HG03097 (cell line): ENCODE measurements around the gene ETS1.
"Not testable (repeated sequence)": the region's sequence is repeated elsewhere in the genome, so short reads cannot be mapped to it uniquely, and the experiment has no call there.

Experiments
- ATAC-seq: cut with Tn5 transposase; IDR thresholded peaks from one replicate; pipeline ENCODE4 v1.9.1; 2021; ENCODE audit not compliant: unreplicated experiment, low FRiP score

The ETS1 gene

DNA sequence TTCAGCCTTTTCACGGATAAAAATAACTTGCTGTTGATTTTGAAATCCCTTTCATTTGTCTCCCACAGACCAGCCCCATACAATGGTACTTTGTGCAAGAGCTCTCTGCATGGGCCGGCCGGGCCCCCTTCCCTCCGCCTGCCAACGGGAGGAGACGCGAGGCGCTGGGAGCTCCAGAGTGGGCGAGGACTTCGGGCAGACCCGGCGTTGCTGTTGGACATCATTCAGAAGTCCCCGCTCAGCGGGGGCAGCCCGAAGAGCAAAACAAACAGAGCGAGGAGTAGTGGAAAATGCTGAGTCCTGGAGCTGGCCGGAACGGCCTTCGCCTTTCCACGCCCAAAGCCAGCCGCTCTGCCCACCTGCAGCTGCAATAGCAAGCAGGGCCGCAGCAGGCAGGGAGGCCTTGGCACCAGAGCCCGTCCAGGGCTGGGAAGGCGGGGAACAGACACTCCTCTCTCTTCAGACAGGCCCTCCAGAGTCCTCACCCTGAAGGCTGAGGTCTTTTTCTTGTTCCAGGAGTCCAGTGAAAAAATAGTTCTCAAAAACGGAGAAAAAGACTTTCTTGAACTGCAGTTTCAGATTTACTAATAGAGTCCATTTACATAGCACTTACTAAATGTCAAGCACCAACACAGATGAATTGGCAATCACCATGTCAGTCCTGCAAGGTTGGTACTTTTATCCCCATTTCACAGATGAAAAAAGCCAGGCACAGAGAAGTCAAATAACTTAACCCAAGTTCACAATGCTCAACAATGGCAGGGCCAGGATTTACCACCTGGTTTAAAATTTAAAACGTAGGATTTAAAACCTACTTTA lies 135.5 kb downstream of the ETS1 start:
- ATAC-seq = no peak

DNA sequence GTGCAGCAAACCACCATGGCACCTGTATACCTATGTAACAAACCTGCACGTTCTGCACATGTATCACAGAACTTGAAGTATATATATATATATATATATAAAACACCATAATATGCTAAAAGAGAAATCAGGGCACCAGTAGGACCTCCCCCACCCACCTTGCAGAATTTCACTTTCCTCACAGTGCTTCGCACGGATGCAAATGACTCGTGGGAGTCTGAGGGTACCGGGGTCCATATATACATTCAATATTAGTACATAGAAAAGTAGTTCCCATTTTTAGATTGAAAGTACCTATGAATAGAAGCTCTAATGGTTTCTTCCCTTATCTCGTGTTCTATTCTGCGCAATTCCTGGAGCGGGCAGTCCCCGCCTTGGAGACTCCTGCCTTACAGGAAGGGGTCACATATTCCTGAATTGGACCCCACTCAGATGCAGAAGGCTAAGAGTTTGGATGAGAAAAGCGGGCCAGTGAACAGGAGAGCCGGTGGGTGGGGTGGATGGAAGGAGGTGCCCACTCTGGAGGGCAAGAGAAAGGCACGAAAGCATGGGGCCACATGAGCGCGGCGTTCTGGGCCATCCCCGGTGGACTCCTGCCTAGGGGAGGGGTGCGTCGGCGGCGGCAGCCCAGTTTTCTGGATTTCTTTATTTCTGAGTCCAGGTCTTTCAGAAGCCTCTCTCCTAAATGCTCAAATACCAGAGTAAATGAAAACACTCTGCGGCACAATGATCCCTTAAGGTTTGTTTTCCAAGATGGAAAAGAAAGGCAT lies 136.3 kb downstream of the ETS1 start:
- ATAC-seq = no peak

DNA sequence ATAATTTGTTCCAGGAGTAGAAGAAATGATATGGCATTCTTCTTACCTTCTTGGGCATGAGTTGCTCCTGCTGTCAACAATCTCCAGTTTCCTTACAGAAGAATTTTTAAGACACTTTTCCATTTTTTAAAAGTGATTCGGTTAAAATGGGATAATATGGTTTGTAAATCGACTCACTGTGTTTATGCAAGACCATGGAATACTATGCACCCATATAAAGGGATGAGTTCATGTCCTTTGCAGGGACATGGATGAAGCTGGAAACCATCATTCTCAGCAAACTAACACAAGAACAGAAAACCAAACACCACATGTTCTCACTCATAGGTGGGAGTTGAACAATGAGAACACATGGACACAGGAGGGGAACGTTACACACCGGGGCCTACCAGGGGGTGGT lies 136.9 kb downstream of the ETS1 start:
- ATAC-seq = not testable (repeated sequence)

- ATAC-seq = no peak
These were observed 138.2 kb downstream of the ETS1 start for GRCh38 chr11:128448981-128449713.

DNA sequence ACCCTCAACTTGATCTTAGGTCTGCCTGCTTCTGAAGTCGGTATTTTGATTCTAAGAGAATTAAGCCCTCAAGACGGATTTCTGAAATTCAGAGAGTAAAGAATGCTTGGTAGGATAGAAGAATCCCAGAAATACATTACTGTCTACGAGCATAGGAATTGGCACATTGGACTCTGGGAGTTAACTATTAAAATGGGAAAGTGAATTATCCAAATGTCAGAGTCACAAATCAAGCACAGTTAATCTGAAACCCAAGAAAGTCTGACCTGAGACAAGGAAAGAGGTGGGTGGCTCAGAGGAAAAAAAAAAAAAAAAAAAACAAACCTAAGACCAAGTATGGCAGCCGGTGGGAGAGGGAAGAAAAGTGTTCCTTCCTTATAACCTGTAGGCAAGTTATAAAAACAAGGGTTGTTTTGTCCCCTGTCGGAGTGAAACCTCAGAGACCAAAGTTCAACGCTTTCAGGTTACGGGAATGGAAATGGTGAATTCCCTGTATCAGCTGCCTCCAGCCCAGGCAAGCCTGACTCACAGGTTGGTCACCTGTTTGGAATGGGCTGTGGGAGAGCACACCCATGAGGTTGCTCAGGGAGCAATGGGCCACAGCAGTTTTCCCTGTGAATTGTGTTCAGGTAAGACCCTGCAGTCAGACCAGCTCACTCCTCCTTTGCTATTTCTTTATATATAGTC lies 139.0 kb downstream of the ETS1 start:
- ATAC-seq = no peak

DNA sequence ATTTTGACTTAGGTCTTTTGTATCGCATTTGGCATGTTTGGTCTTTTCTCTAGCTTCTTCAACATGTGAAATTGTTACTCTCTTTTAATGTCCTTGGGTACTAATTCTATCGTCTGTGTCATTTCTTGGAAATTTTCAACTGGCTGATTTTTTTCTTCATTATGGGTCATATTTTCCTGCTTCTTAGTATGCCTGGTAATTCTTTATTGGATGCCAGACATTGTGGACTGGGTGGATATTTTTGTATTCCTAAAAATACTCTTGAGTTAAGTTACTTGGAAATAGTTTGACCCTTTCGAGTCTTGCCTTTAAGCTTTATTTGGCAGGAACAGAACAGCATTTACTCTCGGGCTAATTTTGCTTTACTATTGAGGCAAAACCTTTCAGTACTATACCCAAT lies 140.1 kb downstream of the ETS1 start:
- ATAC-seq = no peak

GRCh38 chr11:128445921-128446320 lies 141.4 kb downstream of the ETS1 start:
- not testable (repeated sequence) for ATAC-seq

DNA sequence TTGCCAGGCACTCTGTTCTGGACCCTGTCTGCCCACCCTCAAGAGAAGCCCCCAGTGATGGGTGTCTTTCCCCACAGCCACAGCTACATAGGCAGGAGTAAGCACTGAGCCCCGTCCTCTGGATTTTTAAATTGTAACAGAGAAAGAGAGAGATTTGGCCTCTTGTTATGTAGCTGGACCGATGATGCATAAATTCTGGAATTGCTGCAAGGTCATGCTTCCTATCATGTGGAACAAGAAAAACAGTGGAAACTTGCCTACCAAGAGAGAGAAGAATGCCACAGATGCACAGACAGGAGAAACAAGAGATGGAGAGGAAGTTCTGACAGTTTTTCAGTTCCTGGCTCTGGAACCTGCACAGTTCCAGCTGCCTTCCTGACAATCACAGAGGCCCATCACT lies 150.2 kb downstream of the ETS1 start:
- ATAC-seq = no peak

GRCh38 chr11:128434818-128435217 lies 152.5 kb downstream of the ETS1 start:
- ATAC-seq = no peak

DNA sequence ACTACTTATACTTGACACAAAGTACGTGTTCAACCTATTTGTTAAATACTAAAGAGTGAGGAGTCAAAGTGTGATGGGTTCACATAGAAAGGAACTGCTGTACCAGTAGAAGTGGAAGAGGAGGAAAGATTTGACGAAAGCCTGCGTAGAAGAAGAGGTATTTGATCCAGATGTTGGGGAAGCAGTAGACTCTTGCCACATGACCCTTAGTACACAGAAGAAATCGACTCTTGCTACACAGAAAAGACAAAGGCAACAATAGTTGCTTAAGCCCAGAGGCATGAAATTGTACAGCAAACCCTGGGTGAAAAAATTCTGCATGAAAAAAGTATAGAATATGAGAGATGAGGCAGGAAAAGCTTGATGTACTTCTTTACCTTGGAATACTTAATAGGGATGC lies 152.9 kb downstream of the ETS1 start:
- no peak for ATAC-seq

GRCh38 chr11:128432926-128433325 lies 154.4 kb downstream of the ETS1 start:
- ATAC-seq = no peak

GRCh38 chr11:128431931-128432330 lies 155.4 kb downstream of the ETS1 start:
- ATAC-seq = no peak

DNA sequence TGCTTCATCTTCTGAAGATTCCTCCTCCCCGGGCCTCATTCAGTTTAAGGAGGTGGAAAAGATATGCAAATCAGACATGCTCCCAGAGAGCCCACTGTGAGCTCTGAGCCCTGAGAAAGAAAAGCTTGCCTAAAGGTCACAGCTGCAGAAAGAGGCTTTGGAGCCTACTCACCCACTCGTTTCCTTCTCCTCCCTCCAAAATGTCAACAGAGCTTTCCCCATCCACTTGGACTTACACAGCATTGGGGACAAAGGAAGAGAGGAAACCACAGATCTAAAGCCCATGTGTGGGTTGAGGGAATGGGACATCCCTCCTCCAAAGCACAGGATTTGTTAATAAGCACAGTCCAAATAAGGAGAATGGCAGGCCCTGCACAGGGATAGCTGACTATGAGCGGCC lies 158.4 kb downstream of the ETS1 start:
- no peak for ATAC-seq

- ATAC-seq = no peak
These were observed 162.5 kb downstream of the ETS1 start for GRCh38 chr11:128424851-128425285.

GRCh38 chr11:128424271-128424711 lies 163.1 kb downstream of the ETS1 start:
- no peak for ATAC-seq

- no peak for ATAC-seq
These were observed 164.6 kb downstream of the ETS1 start for GRCh38 chr11:128422576-128423370.

DNA sequence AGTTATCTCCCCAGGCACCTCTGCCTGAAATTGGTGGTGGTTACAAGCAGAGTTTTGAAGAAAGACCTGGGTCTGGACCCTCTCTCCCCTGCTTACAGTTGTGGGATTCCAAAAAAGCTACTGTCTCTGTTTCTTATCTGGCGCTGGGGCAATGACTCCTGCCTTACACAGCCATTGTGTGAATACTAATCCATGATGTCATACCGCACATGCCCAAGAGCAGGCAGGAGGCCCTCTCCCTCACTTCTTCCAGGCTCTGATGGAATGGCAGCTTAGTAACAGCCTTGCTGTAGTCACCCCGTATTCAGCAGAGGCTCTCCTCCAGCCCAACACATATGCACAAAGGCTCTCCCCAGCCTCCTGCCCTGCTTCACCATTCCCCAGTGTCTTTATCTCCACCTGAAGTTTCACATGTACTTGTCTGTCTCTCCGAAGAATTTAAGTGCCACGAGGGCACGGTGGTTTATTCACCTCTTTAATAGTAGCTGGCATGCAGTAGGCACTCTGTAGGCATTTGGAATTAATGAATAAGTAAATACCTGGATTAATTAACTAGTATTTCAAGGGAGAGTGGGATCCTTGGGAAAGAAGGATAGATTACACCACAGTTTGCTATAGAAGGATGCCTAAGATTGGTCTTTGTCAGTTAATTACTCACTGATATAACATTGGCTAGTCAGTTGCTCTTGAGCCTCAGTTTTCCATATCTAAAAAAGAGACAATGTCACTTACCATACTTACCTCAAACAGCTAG lies 165.6 kb downstream of the ETS1 start:
- ATAC-seq = no peak

DNA sequence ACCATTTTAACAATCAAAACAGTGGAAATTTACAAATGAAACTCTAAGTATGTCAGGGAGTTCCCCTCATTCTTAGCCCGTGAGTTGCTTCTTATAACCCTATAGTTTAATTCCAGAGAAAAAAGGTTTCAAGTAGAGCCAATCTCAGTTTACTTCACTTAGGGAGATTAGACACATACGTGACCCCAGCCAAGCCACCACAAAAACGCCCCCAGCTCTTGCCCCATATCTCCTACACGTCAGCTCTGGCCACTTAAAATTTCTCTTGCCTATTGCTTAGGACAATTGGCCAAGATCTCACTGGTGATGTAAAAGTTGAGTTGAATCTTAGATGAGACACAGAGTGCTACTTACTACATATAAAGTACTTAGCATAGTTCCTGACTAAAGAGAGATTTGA lies 166.4 kb downstream of the ETS1 start:
- no peak for ATAC-seq

DNA sequence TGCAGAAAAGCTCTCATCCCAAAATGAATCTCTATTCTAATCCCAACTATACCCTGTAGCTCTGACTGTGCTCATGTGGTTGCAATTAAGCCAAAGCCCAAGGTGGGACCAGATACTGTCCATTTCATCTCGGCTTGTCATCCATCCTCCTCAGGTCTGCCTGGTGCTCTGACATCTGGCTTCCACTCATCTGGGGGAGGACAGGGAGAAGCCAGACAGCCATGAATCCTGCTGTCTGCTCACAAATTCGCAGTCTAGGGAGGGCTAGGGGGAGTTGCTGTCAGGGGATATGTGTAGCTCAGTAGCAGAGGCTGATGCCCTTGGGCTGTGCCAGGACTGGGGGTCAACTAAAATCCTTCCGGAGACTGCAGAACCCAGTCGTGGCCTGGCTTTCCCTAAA lies 167.1 kb downstream of the ETS1 start:
- ATAC-seq = no peak
